Liver (tissue), 9 donors: ENCODE results near the gene TLE3. TPM values are rescaled to one million over a fixed set of nuclear protein-coding genes. Genes with fewer than 3 reads are reported as not detected.

Experiments used
- DNase-seq: peaks from one replicate; pipeline ENCODE4 v3.0.0-alpha.2; 2017; ENCODE audit warnings: low spot score
- H3K27ac ChIP-seq, 2 donors: one replicate each; pipeline ENCODE4 v1.7.0; 2013; ENCODE audit warnings: inconsistent platforms in 2 of 2, low read length in 2 of 2, control low read depth in 1 of 2, low read depth in 1 of 2, mild to moderate bottlenecking in 1 of 2
- H3K27me3 ChIP-seq, 4 donors: one replicate each; pipeline versions ENCODE4 v1.6.1 to v1.7.0; 2013; ENCODE audit warnings: low read length in 3 of 4, inconsistent platforms in 1 of 4, mild to moderate bottlenecking in 1 of 4, moderate library complexity in 1 of 4; ENCODE audit not compliant: control insufficient read depth in 4 of 4, insufficient read depth in 4 of 4
- H3K36me3 ChIP-seq, 4 donors: one replicate each; pipeline versions ENCODE4 v1.6.1 to v1.7.0; 2013; ENCODE audit warnings: low read length in 3 of 4, mild to moderate bottlenecking in 3 of 4, low read depth in 1 of 4, moderate library complexity in 1 of 4; ENCODE audit not compliant: control insufficient read depth in 4 of 4, insufficient read depth in 3 of 4
- H3K4me1 ChIP-seq, 4 donors: one replicate each; pipeline versions ENCODE4 v1.6.1 to v1.7.0; 2013; ENCODE audit warnings: low read length in 3 of 4, mild to moderate bottlenecking in 3 of 4, moderate library complexity in 1 of 4; ENCODE audit not compliant: control insufficient read depth in 4 of 4, insufficient read depth in 4 of 4
- H3K4me3 ChIP-seq, 3 donors: one replicate each; pipeline versions ENCODE4 v1.6.1 to v1.7.0; 2013; ENCODE audit warnings: low read length in 3 of 3, control low read depth in 1 of 3, low read depth in 1 of 3, mild to moderate bottlenecking in 1 of 3
- H3K9ac ChIP-seq, 2 donors: one replicate each; pipeline ENCODE4 v1.7.0; 2013; ENCODE audit warnings: low read length in 2 of 2, mild to moderate bottlenecking in 2 of 2, moderate library complexity in 2 of 2, control low read depth in 1 of 2, low read depth in 1 of 2
- H3K9me3 ChIP-seq, 4 donors: one replicate each; pipeline versions ENCODE4 v1.6.1 to v1.7.0; 2013; ENCODE audit warnings: low read length in 3 of 4; ENCODE audit not compliant: control insufficient read depth in 4 of 4
- EGR1 ChIP-seq, 2 donors: IDR thresholded peaks; 2 replicates each; pipeline ENCODE4 v1.6.1; 2016 to 2018; ENCODE audit warnings: antibody characterized with exemption in 2 of 2, low read depth in 2 of 2
- FOXA1 ChIP-seq: IDR thresholded peaks from 2 replicates; pipeline ENCODE4 v1.6.1; 2016; ENCODE audit warnings: antibody characterized with exemption
- FOXA2 ChIP-seq: IDR thresholded peaks from 2 replicates; pipeline ENCODE4 v1.6.1; 2016; ENCODE audit warnings: antibody characterized with exemption
- GABPA ChIP-seq, 2 donors: IDR thresholded peaks in 1 of 2; conservative IDR thresholded peaks in 1 of 2; 2 replicates each; pipeline ENCODE4 v1.6.1; 2016; ENCODE audit warnings: antibody characterized with exemption in 2 of 2, mild to moderate bottlenecking in 1 of 2, moderate library complexity in 1 of 2
- HNF4A ChIP-seq, 2 donors: conservative IDR thresholded peaks; 2 replicates each; pipeline ENCODE4 v1.6.1; 2016; ENCODE audit warnings: antibody characterized with exemption in 2 of 2, mild to moderate bottlenecking in 2 of 2
- HNF4G ChIP-seq: IDR thresholded peaks from 2 replicates; pipeline ENCODE4 v1.6.1; 2016; ENCODE audit warnings: antibody characterized with exemption
- JUND ChIP-seq, 2 donors: IDR thresholded peaks; 2 replicates each; pipeline ENCODE4 v1.6.1; 2016; ENCODE audit warnings: antibody characterized with exemption in 2 of 2
- MAX ChIP-seq: IDR thresholded peaks from 2 replicates; pipeline ENCODE4 v1.6.1; 2016; ENCODE audit warnings: antibody characterized with exemption
- NR2F2 ChIP-seq: IDR thresholded peaks from 2 replicates; pipeline ENCODE4 v1.6.1; 2016; ENCODE audit warnings: antibody characterized with exemption
- RAD21 ChIP-seq, 2 donors: IDR thresholded peaks; 2 replicates each; pipeline ENCODE4 v1.6.1; 2016; ENCODE audit warnings: antibody characterized with exemption in 2 of 2, mild to moderate bottlenecking in 2 of 2
- RXRA ChIP-seq, 2 donors: IDR thresholded peaks; 2 replicates each; pipeline ENCODE4 v1.6.1; 2017 to 2018; ENCODE audit warnings: antibody characterized with exemption in 2 of 2, mild to moderate bottlenecking in 1 of 2
- SP1 ChIP-seq: IDR thresholded peaks from 2 replicates; pipeline ENCODE4 v1.6.1; 2018; ENCODE audit warnings: antibody characterized with exemption, mild to moderate bottlenecking
- TAF1 ChIP-seq: conservative IDR thresholded peaks from 2 replicates; pipeline ENCODE4 v1.6.1; 2016; ENCODE audit warnings: antibody characterized with exemption, mild to moderate bottlenecking
- YY1 ChIP-seq: IDR thresholded peaks from 2 replicates; pipeline ENCODE4 v1.6.1; 2016; ENCODE audit warnings: antibody characterized with exemption, mild to moderate bottlenecking
- ZBTB33 ChIP-seq: IDR thresholded peaks from 2 replicates; pipeline ENCODE4 v1.6.1; 2016; ENCODE audit warnings: antibody characterized with exemption
- WGBS: extraction: QIAGEN DNeasy Blood & Tissue Kit; methylation state at CpG from one replicate; pipeline ENCODE4 v1.1.7; 2013; 5-methylcytosine and 5-hydroxymethylcytosine counted together
- polyA plus RNA-seq, 2 donors: library from polyadenylated mRNA; stranded (reverse) in 1 of 2; unstranded in 1 of 2; fragments of 200-250 nt in 1 of 2; fragments of >200 nt in 1 of 2; fragmentation: Nextera tagmentation in 1 of 2; extraction: Ambion mirVana in 1 of 2; gene quantifications; one replicate each; pipeline versions ENCODE4 v1.2.1 to v1.2.3, GENCODE V29; 2013 to 2015
- total RNA-seq, 2 donors: library from RNA; depleted of rRNA; stranded (reverse); fragments of >200 nt; gene quantifications; one replicate each; pipeline ENCODE4 v1.2.3, GENCODE V29; 2014
- TF ChIP-seq, protein P1 (sequence below): IDR thresholded peaks from 2 replicates; pipeline ENCODE4 v1.6.1; 2016; ENCODE audit warnings: antibody characterized with exemption
- TF ChIP-seq, protein P2 (sequence below): fragments of 150-350 bp; IDR thresholded peaks from 2 replicates; pipeline ENCODE4 v1.5.1; 2017; ENCODE audit warnings: improper control_type of control experiment, low read depth, low read length; ENCODE audit not compliant: missing input control
- TF ChIP-seq, protein P3 (sequence below): IDR thresholded peaks from 2 replicates; pipeline ENCODE4 v1.6.1; 2016; ENCODE audit warnings: antibody characterized with exemption, mild to moderate bottlenecking
- donor health status: healthy.
- donor health status: healthy.
- donor health status: healthy.
- donor health status: healthy.
- donor health status: healthy.

The TLE3 gene
- total and polyA plus RNA-seq, 4 donors = 1.2 to 13.7 (median 8.5) TPM

GRCh38 chr15:70026991-70027390 lies 70.7 kb downstream of the TLE3 start:
- DNase-seq = no peak
- no peak for TF ChIP-seq JUND (IDR thresholded peaks at IDR 0.05)
- no peak for TF ChIP-seq GABPA (IDR thresholded peaks at IDR 0.05 in 1 of 2, conservative IDR thresholded peaks at IDR 0.05 in 1 of 2)
- TF ChIP-seq, protein P1, sequence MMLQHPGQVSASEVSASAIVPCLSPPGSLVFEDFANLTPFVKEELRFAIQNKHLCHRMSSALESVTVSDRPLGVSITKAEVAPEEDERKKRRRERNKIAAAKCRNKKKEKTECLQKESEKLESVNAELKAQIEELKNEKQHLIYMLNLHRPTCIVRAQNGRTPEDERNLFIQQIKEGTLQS = no peak
- no peak for TF ChIP-seq FOXA2
- TF ChIP-seq, protein P2, sequence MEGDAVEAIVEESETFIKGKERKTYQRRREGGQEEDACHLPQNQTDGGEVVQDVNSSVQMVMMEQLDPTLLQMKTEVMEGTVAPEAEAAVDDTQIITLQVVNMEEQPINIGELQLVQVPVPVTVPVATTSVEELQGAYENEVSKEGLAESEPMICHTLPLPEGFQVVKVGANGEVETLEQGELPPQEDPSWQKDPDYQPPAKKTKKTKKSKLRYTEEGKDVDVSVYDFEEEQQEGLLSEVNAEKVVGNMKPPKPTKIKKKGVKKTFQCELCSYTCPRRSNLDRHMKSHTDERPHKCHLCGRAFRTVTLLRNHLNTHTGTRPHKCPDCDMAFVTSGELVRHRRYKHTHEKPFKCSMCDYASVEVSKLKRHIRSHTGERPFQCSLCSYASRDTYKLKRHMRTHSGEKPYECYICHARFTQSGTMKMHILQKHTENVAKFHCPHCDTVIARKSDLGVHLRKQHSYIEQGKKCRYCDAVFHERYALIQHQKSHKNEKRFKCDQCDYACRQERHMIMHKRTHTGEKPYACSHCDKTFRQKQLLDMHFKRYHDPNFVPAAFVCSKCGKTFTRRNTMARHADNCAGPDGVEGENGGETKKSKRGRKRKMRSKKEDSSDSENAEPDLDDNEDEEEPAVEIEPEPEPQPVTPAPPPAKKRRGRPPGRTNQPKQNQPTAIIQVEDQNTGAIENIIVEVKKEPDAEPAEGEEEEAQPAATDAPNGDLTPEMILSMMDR = no peak
- no peak for TF ChIP-seq ZBTB33
- no peak for TF ChIP-seq HNF4G
- TF ChIP-seq RXRA (IDR thresholded peaks at IDR 0.05) = no peak
- no peak for TF ChIP-seq RAD21 (IDR thresholded peaks at IDR 0.05)
- TF ChIP-seq EGR1 (IDR thresholded peaks at IDR 0.05; ENCODE audit: low read depth in 2 of 2) = no peak
- TF ChIP-seq NR2F2 = no peak
- TF ChIP-seq TAF1 = no peak
- no peak for TF ChIP-seq YY1
- no peak for TF ChIP-seq SP1
- no peak for TF ChIP-seq MAX
- no peak for TF ChIP-seq FOXA1
- TF ChIP-seq, protein P3, sequence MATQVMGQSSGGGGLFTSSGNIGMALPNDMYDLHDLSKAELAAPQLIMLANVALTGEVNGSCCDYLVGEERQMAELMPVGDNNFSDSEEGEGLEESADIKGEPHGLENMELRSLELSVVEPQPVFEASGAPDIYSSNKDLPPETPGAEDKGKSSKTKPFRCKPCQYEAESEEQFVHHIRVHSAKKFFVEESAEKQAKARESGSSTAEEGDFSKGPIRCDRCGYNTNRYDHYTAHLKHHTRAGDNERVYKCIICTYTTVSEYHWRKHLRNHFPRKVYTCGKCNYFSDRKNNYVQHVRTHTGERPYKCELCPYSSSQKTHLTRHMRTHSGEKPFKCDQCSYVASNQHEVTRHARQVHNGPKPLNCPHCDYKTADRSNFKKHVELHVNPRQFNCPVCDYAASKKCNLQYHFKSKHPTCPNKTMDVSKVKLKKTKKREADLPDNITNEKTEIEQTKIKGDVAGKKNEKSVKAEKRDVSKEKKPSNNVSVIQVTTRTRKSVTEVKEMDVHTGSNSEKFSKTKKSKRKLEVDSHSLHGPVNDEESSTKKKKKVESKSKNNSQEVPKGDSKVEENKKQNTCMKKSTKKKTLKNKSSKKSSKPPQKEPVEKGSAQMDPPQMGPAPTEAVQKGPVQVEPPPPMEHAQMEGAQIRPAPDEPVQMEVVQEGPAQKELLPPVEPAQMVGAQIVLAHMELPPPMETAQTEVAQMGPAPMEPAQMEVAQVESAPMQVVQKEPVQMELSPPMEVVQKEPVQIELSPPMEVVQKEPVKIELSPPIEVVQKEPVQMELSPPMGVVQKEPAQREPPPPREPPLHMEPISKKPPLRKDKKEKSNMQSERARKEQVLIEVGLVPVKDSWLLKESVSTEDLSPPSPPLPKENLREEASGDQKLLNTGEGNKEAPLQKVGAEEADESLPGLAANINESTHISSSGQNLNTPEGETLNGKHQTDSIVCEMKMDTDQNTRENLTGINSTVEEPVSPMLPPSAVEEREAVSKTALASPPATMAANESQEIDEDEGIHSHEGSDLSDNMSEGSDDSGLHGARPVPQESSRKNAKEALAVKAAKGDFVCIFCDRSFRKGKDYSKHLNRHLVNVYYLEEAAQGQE = no peak
- no peak for TF ChIP-seq HNF4A (conservative IDR thresholded peaks at IDR 0.05)
- Histone ChIP-seq H3K9ac (no peak overlapping the region), H3K27me3 (no peaks in the 10 kb centered on the region), H3K27ac (no peak overlapping the region), H3K9me3 (no peaks in the 10 kb centered on the region), H3K4me1 (peaks cover 2 to 9% (median 4%) of the 10 kb centered on the region in 4 donors), H3K4me3 (no peak overlapping the region), H3K36me3 (no peaks in the 10 kb centered on the region)
- WGBS = 85% methylated on average over 5 of the region's 5 CpGs
